ENCODE data around the gene BRI3. TPM values are rescaled to one million over a fixed set of nuclear protein-coding genes. Genes with fewer than 3 reads are reported as not detected.

Gene BRI3
- total RNA-seq, 1 donor from 2014 or later: 530 TPM

GRCh38 chr7:98234429-98235147 is 46.9 kb upstream of the BRI3 start:
- Histone ChIP-seq H3K9me3 (no peaks in the 10 kb centered on the region), H3K27me3 (no peaks in the 10 kb centered on the region), H3K4me3 (no peak overlapping the region), H3K27ac (no peak overlapping the region), H3K36me3 (peaks cover 45% of the 10 kb centered on the region), H3K4me1 (no peaks in the 10 kb centered on the region)
- ATAC-seq (no peak), DNase-seq (no peak)
- intact Hi-C loops (cut with DNase I): no loop called here
- TF ChIP-seq CTCF (IDR thresholded peaks at IDR 0.05): no peak

- Histone ChIP-seq H3K9me3 (no peaks in the 10 kb centered on the region), H3K4me3 (no peak overlapping the region), H3K36me3 (peaks cover 49% of the 10 kb centered on the region), H3K27me3 (no peaks in the 10 kb centered on the region), H3K27ac (no peak overlapping the region), H3K4me1 (no peaks in the 10 kb centered on the region)
- no peak for TF ChIP-seq CTCF (IDR thresholded peaks at IDR 0.05)
- no peak for ATAC-seq
- no peak for DNase-seq
- intact Hi-C loops (cut with DNase I): no loop called here
These were observed 45.6 kb upstream of the BRI3 start for GRCh38 chr7:98235901-98236300.

- no peak overlapping the region for H3K27ac ChIP-seq
- DNase-seq: no peak
- H3K4me3 ChIP-seq: no peak overlapping the region
- H3K4me1 ChIP-seq: no peaks in the 10 kb centered on the region
- H3K36me3 ChIP-seq: peaks cover 46% of the 10 kb centered on the region
- intact Hi-C loops (cut with DNase I): no loop called here
- no peak for ATAC-seq
- H3K27me3 ChIP-seq: no peaks in the 10 kb centered on the region
- no peaks in the 10 kb centered on the region for H3K9me3 ChIP-seq
- TF ChIP-seq CTCF (IDR thresholded peaks at IDR 0.05): no peak
These were observed 44.9 kb upstream of the BRI3 start for GRCh38 chr7:98236355-98237185.

GRCh38 chr7:98238076-98238475 is 43.4 kb upstream of the BRI3 start:
- Histone ChIP-seq H3K36me3 (peaks cover 40% of the 10 kb centered on the region), H3K4me3 (no peak overlapping the region), H3K9me3 (no peaks in the 10 kb centered on the region), H3K27ac (no peak overlapping the region), H3K27me3 (no peaks in the 10 kb centered on the region), H3K4me1 (no peaks in the 10 kb centered on the region)
- intact Hi-C loops (cut with DNase I): no loop called here
- DNase-seq (no peak), ATAC-seq (no peak)
- TF ChIP-seq CTCF (IDR thresholded peaks at IDR 0.05): no peak

- no peaks in the 10 kb centered on the region for H3K4me1 ChIP-seq
- H3K27ac ChIP-seq: no peak overlapping the region
- no peak for DNase-seq
- no peaks in the 10 kb centered on the region for H3K27me3 ChIP-seq
- intact Hi-C loops (cut with DNase I): no loop called here
- H3K4me3 ChIP-seq: no peak overlapping the region
- peaks cover 32% of the 10 kb centered on the region for H3K36me3 ChIP-seq
- TF ChIP-seq CTCF (IDR thresholded peaks at IDR 0.05): no peak
- H3K9me3 ChIP-seq: no peaks in the 10 kb centered on the region
- no peak for ATAC-seq
These were observed 42.5 kb upstream of the BRI3 start for GRCh38 chr7:98238976-98239375.
